GM13976 (cell line): Measurements from ENCODE around the gene ART5.
A peak's percentile ranks its signal among the peaks of the same experiment; 100 is the strongest.

ENCODE experiments used
- DNase-seq: peaks from one replicate; pipeline ENCODE4 v3.0.0; 2012; ENCODE audit warnings: low spot score
- CTCF ChIP-seq: IDR thresholded peaks from 2 replicates; pipeline ENCODE4 v1.5.1; 2012; ENCODE audit warnings: borderline replicate concordance, mild to moderate bottlenecking; ENCODE audit not compliant: insufficient read depth; ENCODE audit errors: extremely low read depth, missing control alignments, control extremely low read depth
- in situ Hi-C: fragments of 300-500 bp; cut with MboI; formaldehyde crosslinking; loops from one replicate; pipeline ENCODE4 v1.12.0; 2022; ENCODE audit warnings: low sequenced_read_pairs, mixed read lengths, inconsistent platforms; ENCODE audit not compliant: unreplicated experiment

ART5 gene

GRCh38 chr11:3622521-3622920 is 19.3 kb downstream of the ART5 start:
- no peak for DNase-seq
- in situ Hi-C loops: no loop called here
- no peak for TF ChIP-seq CTCF

- in situ Hi-C loops: no loop called here
- no peak for DNase-seq
- no peak for TF ChIP-seq CTCF
These were observed 23.8 kb downstream of the ART5 start for GRCh38 chr11:3617990-3618389.

GRCh38 chr11:3616721-3617460 is 24.9 kb downstream of the ART5 start:
- no peak for DNase-seq
- no peak for TF ChIP-seq CTCF
- in situ Hi-C loops: no loop called here

GRCh38 chr11:3615998-3616397 is 25.8 kb downstream of the ART5 start:
- no peak for TF ChIP-seq CTCF
- in situ Hi-C loops: no loop called here
- no peak for DNase-seq

- in situ Hi-C loops: no loop called here
- no peak for TF ChIP-seq CTCF
- peak; percentile 58 for DNase-seq
These were observed 27.0 kb downstream of the ART5 start for GRCh38 chr11:3614742-3615171.

- no peak for TF ChIP-seq CTCF
- in situ Hi-C loops: no loop called here
- DNase-seq: no peak
These were observed 27.6 kb downstream of the ART5 start for GRCh38 chr11:3613998-3614741.
